GM13976 (cell line): ENCODE measurements around the gene TNKS1BP1.
A peak's percentile ranks its signal among the peaks of the same experiment; 100 is the strongest.

Experiments used
- DNase-seq: peaks from one replicate; pipeline ENCODE4 v3.0.0; 2012; ENCODE audit warnings: low spot score
- CTCF ChIP-seq: IDR thresholded peaks from 2 replicates; pipeline ENCODE4 v1.5.1; 2012; ENCODE audit warnings: borderline replicate concordance, mild to moderate bottlenecking; ENCODE audit not compliant: insufficient read depth; ENCODE audit errors: extremely low read depth, missing control alignments, control extremely low read depth
- in situ Hi-C: fragments of 300-500 bp; cut with MboI; formaldehyde crosslinking; loops from one replicate; pipeline ENCODE4 v1.12.0; 2022; ENCODE audit warnings: low sequenced_read_pairs, mixed read lengths, inconsistent platforms; ENCODE audit not compliant: unreplicated experiment

TNKS1BP1 gene

GRCh38 chr11:57324886-57325734 lies at the start of gene TNKS1BP1:
Gene TNKS1BP1 (minus strand): TSS chr11:57324952. CDS start chr11:57321885, 3,067 bp downstream.
- peak; percentile 97 for DNase-seq
- in situ Hi-C loops = no loop called here
- TF ChIP-seq CTCF = no peak

GRCh38 chr11:57373146-57373545 lies 48.4 kb upstream of the TNKS1BP1 start:
- in situ Hi-C loops = no loop called here
- TF ChIP-seq CTCF = no peak
- DNase-seq = no peak

- in situ Hi-C loops = no loop called here
These were observed 46.2 kb upstream of the TNKS1BP1 start for GRCh38 chr11:57370941-57371340.

GRCh38 chr11:57370251-57370650 lies 45.5 kb upstream of the TNKS1BP1 start:
- in situ Hi-C loops = no loop called here
- DNase-seq = no peak
- TF ChIP-seq CTCF = no peak

More at GRCh38 chr11:57370941-57371340, 46.2 kb upstream of the TNKS1BP1 start:
- no peak for TF ChIP-seq CTCF
- DNase-seq = no peak

- in situ Hi-C loops = no loop called here
- no peak for TF ChIP-seq CTCF
- no peak for DNase-seq
These were observed 44.1 kb upstream of the TNKS1BP1 start for GRCh38 chr11:57368845-57369232.

GRCh38 chr11:57368106-57368844 lies 43.5 kb upstream of the TNKS1BP1 start:
- no peak for TF ChIP-seq CTCF
- no peak for DNase-seq
- in situ Hi-C loops = no loop called here
